OCI-LY1 (cell line): Measurements from ENCODE around the gene PCLO.

ENCODE experiments used
- EZH2 ChIP-seq: fragments of 200-600 bp; sonication (generic), shearing (Covaris generic); IDR thresholded peaks from 2 replicates; pipeline ENCODE4 v1.8.0; 2017; ENCODE audit warnings: borderline replicate concordance, mixed run types, mild to moderate bottlenecking, antibody characterized with exemption, low read length, moderate library complexity, mixed read lengths
- TF ChIP-seq, protein P1 (sequence below): fragments of 200-600 bp; sonication (generic), shearing (Covaris generic); IDR thresholded peaks from 2 replicates; pipeline ENCODE4 v1.5.1; 2017; ENCODE audit warnings: mild to moderate bottlenecking, antibody characterized with exemption, low read length, moderate library complexity, mixed read lengths

DNA sequence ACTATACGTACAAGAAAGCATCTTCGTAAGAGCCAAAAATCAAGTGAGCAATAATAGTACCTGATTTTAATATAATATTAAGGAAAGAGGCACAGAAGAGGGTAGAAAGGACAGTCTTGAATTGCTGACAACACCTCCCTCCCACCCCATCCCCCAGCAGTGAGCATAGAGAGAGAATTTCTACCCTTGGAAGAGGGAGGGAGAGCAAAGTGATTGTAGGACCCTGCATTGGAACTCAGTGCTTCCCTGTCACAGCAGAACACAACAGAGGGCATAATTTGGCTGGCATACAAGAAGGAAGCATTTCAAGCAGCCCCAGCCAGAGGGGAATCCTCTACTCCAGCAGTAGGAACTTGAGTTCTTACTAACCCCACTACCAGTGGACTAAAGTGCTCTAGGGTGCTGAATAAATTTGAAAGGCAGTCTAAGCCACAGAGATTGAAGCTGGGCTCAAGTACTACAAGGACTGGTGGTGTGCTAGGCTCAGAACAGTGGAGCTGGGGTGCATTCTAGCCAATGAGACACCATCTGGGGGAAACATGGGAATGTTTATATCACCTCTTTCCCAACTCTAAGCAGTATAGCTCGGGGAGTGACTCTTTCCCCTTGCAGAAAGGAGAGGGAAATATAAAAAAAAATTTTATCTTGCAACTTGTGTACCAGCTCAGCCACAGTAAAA lies 44.2 kb downstream of the PCLO start:
- TF ChIP-seq, protein P1, sequence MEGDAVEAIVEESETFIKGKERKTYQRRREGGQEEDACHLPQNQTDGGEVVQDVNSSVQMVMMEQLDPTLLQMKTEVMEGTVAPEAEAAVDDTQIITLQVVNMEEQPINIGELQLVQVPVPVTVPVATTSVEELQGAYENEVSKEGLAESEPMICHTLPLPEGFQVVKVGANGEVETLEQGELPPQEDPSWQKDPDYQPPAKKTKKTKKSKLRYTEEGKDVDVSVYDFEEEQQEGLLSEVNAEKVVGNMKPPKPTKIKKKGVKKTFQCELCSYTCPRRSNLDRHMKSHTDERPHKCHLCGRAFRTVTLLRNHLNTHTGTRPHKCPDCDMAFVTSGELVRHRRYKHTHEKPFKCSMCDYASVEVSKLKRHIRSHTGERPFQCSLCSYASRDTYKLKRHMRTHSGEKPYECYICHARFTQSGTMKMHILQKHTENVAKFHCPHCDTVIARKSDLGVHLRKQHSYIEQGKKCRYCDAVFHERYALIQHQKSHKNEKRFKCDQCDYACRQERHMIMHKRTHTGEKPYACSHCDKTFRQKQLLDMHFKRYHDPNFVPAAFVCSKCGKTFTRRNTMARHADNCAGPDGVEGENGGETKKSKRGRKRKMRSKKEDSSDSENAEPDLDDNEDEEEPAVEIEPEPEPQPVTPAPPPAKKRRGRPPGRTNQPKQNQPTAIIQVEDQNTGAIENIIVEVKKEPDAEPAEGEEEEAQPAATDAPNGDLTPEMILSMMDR, result no peak
- no peak for TF ChIP-seq EZH2
